K562 (cell line): Measurements from ENCODE around the gene NUP98. TPM values are rescaled to one million over a fixed set of nuclear protein-coding genes. Genes with fewer than 3 reads are reported as not detected.

ENCODE experiments used
- ARHGAP35 ChIP-seq: fragments of 450-650 bp; IDR thresholded peaks from 2 replicates; pipeline ENCODE4 v1.6.1; 2018; ENCODE audit not compliant: partially characterized antibody
- CSDE1 ChIP-seq, 2 experiments: fragments of 450-650 bp; IDR thresholded peaks; 2 replicates each; pipeline ENCODE4 v1.6.1; 2016; ENCODE audit warnings: mild to moderate bottlenecking in 1 of 2
- CTBP1 ChIP-seq: fragments of 450-650 bp; IDR thresholded peaks from 2 replicates; pipeline ENCODE4 v1.6.1; 2016; ENCODE audit warnings: borderline replicate concordance
- MIER1 ChIP-seq: fragments of 450-650 bp; IDR thresholded peaks from 2 replicates; pipeline ENCODE4 v1.6.1; 2016; ENCODE audit warnings: antibody characterized with exemption, mild to moderate bottlenecking, low read depth
- NCOR1 ChIP-seq: fragments of 450-650 bp; IDR thresholded peaks from 2 replicates; pipeline ENCODE4 v1.6.1; 2016; ENCODE audit warnings: mild to moderate bottlenecking, moderate library complexity
- NR4A1 ChIP-seq, 2 experiments: fragments of 250-450 bp in 1 of 2; fragments of 450-650 bp in 1 of 2; sonication (Bioruptor Pico) in 1 of 2; IDR thresholded peaks; 2 replicates each; pipeline versions ENCODE4 v1.4.0 to v1.6.1; 2016 to 2020; ENCODE audit warnings: mild to moderate bottlenecking in 2 of 2, missing compliant biosample characterization in 1 of 2, missing genetic modification characterization in 1 of 2, moderate library complexity in 1 of 2
- PHB2 ChIP-seq: fragments of 450-650 bp; IDR thresholded peaks from 2 replicates; pipeline ENCODE4 v1.6.1; 2017; ENCODE audit warnings: low read depth
- PTTG1 ChIP-seq: fragments of 450-650 bp; IDR thresholded peaks from 2 replicates; pipeline ENCODE4 v1.6.1; 2016; ENCODE audit warnings: low read depth, mild to moderate bottlenecking, missing genetic modification characterization, missing compliant biosample characterization
- SAFB2 ChIP-seq: fragments of 200-400 bp; formaldehyde crosslinking; IDR thresholded peaks from 2 replicates; pipeline ENCODE4 v1.6.1; 2018; ENCODE audit warnings: borderline replicate concordance, low read length, low read depth, moderate library complexity; ENCODE audit not compliant: severe bottlenecking
- SETDB1 ChIP-seq: IDR thresholded peaks from one replicate; pipeline ENCODE4 v1.6.1; 2012; ENCODE audit warnings: low read length, control low read depth, inconsistent platforms
- SRSF1 ChIP-seq: fragments of 200-400 bp; formaldehyde crosslinking; IDR thresholded peaks from 2 replicates; pipeline ENCODE4 v1.6.1; 2017; ENCODE audit warnings: mild to moderate bottlenecking, low read depth, low read length, moderate library complexity
- SRSF3 ChIP-seq: fragments of 200-400 bp; formaldehyde crosslinking; IDR thresholded peaks from 2 replicates; pipeline ENCODE4 v1.6.1; 2016; ENCODE audit warnings: mild to moderate bottlenecking, low read length, moderate library complexity; ENCODE audit not compliant: insufficient read depth
- STAT5A ChIP-seq: IDR thresholded peaks from 2 replicates; pipeline ENCODE4 v1.6.1; 2012; ENCODE audit warnings: low read length, inconsistent platforms, borderline replicate concordance
- THRAP3 ChIP-seq: fragments of 450-650 bp; IDR thresholded peaks from 2 replicates; pipeline ENCODE4 v1.6.1; 2016; ENCODE audit warnings: mild to moderate bottlenecking, inconsistent platforms, borderline replicate concordance
- ZFP30 ChIP-seq: fragments of 250-450 bp; sonication (Bioruptor Pico); IDR thresholded peaks from 2 replicates; pipeline ENCODE4 v1.8.0; 2022; ENCODE audit warnings: moderate library complexity, mild to moderate bottlenecking, inconsistent platforms, borderline replicate concordance
- ZNF12 ChIP-seq: sonication (generic); formaldehyde crosslinking; IDR thresholded peaks from 2 replicates; pipeline ENCODE4 v1.4.0; 2020; ENCODE audit warnings: mild to moderate bottlenecking, missing genetic modification reagents
- ZNF184 ChIP-seq: sonication (generic); formaldehyde crosslinking; IDR thresholded peaks from 2 replicates; pipeline ENCODE4 v1.5.0; 2020; ENCODE audit warnings: missing genetic modification reagents
- ZNF232 ChIP-seq: sonication (generic); formaldehyde crosslinking; IDR thresholded peaks from 2 replicates; pipeline ENCODE4 v1.8.0; 2022; ENCODE audit warnings: mild to moderate bottlenecking, missing genetic modification reagents
- ZNF41 ChIP-seq: fragments of 250-450 bp; sonication (Bioruptor Pico); conservative IDR thresholded peaks from 2 replicates; pipeline ENCODE4 v1.4.0; 2020; ENCODE audit warnings: mild to moderate bottlenecking
- ZNF583 ChIP-seq: fragments of 250-450 bp; sonication (Bioruptor Pico); IDR thresholded peaks from 2 replicates; pipeline ENCODE4 v1.4.0; 2020
- ZNF586 ChIP-seq: fragments of 450-650 bp; formaldehyde crosslinking; conservative IDR thresholded peaks from 2 replicates; pipeline ENCODE4 v1.4.0; 2020; ENCODE audit warnings: mild to moderate bottlenecking, moderate library complexity
- ZNF707 ChIP-seq: fragments of 250-450 bp; sonication (Bioruptor Pico); conservative IDR thresholded peaks from 2 replicates; pipeline ENCODE4 v1.8.0; 2022; ENCODE audit warnings: inconsistent platforms, mild to moderate bottlenecking, moderate library complexity
- ZNF76 ChIP-seq: fragments of 250-450 bp; sonication (Bioruptor Pico); IDR thresholded peaks from 2 replicates; pipeline ENCODE4 v1.4.0; 2020; ENCODE audit warnings: mild to moderate bottlenecking, moderate library complexity, borderline replicate concordance
- ZNF79 ChIP-seq: fragments of 250-450 bp; sonication (Bioruptor Pico); IDR thresholded peaks from 2 replicates; pipeline ENCODE4 v1.4.0; 2020; ENCODE audit warnings: low read depth, mild to moderate bottlenecking, moderate library complexity
- polyA plus RNA-seq, 8 experiments: library from polyadenylated mRNA; depleted of rRNA in 4 of 8; stranded (reverse) in 5 of 8; unstranded in 3 of 8; fragments of >200 nt; fragmentation: Nextera tagmentation in 2 of 8; fragmentation: Illumina TruSeq in 1 of 8; extraction: Ambion mirVana in 2 of 8; extraction: Trizol in 1 of 8; gene quantifications; 2 replicates each; pipeline versions ENCODE4 v1.2.1 to v1.2.3, GENCODE V29; 2011 to 2014; ENCODE audit warnings: inconsistent platforms in 1 of 8, missing spikeins in 1 of 8
- total RNA-seq, 7 experiments: library from RNA; depleted of rRNA in 6 of 7; stranded (reverse); fragments of >200 nt in 6 of 7; fragmentation: Illumina TruSeq in 2 of 7; extraction: Trizol in 2 of 7; gene quantifications; 2 replicates each; pipeline versions ENCODE4 v1.2.1 to v1.2.3, GENCODE V29; 2011 to 2021; ENCODE audit warnings: low replicate concordance in 1 of 7
- TF ChIP-seq, protein P1 (sequence below), 2 experiments: fragments of 450-650 bp; IDR thresholded peaks; 2 replicates each; pipeline ENCODE4 v1.6.1; 2018; ENCODE audit warnings: mild to moderate bottlenecking in 2 of 2, low read depth in 1 of 2; ENCODE audit not compliant: partially characterized antibody in 2 of 2

Gene NUP98
- total and polyA plus RNA-seq, 9 of the 15 experiments (the other 6 are each of a cell fraction or from before 2014, with no cell fraction given), result 45.1 to 196 (median 130) TPM

GRCh38 chr11:3841426-3842350 lies 44.3 kb upstream of the NUP98 start (continued):
- TF ChIP-seq ZNF12 (CRISPR knock-in tag) (peak; percentile 44; the same call in 1 of the 2 replicates), ZNF707 (no peak), PHB2 (no peak), CSDE1 (IDR thresholded peaks at IDR 0.05) (no peak), ZNF583 (no peak), ZNF184 (no peak), SRSF1 (no peak), ARHGAP35 (no peak), THRAP3 (0 out of 2 replicates have a peak, but pooled peaks have one; percentile 37), NCOR1 (no peak; the same call in 1 of the 2 replicates), SRSF3 (no peak), SAFB2 (no peak), ZNF41 (CRISPR knock-in tag) (no peak), STAT5A (no peak), ZNF232 (CRISPR knock-in tag) (no peak), ZFP30 (no peak), NR4A1 (CRISPR knock-in tag; IDR thresholded peaks at IDR 0.05) (no peak), NR4A1 (tag; IDR thresholded peaks at IDR 0.05) (no peak), ZNF79 (CRISPR knock-in tag) (no peak), ZNF586 (CRISPR knock-in tag) (no peak), CTBP1 (peak; percentile 61), SETDB1 (no peak), ZNF76 (CRISPR knock-in tag) (no peak), PTTG1 (tag) (no peak), MIER1 (no peak)
- TF ChIP-seq, protein P1, sequence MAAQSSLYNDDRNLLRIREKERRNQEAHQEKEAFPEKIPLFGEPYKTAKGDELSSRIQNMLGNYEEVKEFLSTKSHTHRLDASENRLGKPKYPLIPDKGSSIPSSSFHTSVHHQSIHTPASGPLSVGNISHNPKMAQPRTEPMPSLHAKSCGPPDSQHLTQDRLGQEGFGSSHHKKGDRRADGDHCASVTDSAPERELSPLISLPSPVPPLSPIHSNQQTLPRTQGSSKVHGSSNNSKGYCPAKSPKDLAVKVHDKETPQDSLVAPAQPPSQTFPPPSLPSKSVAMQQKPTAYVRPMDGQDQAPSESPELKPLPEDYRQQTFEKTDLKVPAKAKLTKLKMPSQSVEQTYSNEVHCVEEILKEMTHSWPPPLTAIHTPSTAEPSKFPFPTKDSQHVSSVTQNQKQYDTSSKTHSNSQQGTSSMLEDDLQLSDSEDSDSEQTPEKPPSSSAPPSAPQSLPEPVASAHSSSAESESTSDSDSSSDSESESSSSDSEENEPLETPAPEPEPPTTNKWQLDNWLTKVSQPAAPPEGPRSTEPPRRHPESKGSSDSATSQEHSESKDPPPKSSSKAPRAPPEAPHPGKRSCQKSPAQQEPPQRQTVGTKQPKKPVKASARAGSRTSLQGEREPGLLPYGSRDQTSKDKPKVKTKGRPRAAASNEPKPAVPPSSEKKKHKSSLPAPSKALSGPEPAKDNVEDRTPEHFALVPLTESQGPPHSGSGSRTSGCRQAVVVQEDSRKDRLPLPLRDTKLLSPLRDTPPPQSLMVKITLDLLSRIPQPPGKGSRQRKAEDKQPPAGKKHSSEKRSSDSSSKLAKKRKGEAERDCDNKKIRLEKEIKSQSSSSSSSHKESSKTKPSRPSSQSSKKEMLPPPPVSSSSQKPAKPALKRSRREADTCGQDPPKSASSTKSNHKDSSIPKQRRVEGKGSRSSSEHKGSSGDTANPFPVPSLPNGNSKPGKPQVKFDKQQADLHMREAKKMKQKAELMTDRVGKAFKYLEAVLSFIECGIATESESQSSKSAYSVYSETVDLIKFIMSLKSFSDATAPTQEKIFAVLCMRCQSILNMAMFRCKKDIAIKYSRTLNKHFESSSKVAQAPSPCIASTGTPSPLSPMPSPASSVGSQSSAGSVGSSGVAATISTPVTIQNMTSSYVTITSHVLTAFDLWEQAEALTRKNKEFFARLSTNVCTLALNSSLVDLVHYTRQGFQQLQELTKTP (IDR thresholded peaks at IDR 0.05; ENCODE audit: low read depth in 1 of 2, partially characterized antibody in 2 of 2), result no peak
